Measurements from ENCODE around the gene ARFGAP2. TPM values are rescaled to one million over a fixed set of nuclear protein-coding genes. Genes with fewer than 3 reads are reported as not detected.

Gene ARFGAP2
- polyA plus RNA-seq, 3 donors from 2014 or later, result 103 to 137 (median 121) TPM

DNA sequence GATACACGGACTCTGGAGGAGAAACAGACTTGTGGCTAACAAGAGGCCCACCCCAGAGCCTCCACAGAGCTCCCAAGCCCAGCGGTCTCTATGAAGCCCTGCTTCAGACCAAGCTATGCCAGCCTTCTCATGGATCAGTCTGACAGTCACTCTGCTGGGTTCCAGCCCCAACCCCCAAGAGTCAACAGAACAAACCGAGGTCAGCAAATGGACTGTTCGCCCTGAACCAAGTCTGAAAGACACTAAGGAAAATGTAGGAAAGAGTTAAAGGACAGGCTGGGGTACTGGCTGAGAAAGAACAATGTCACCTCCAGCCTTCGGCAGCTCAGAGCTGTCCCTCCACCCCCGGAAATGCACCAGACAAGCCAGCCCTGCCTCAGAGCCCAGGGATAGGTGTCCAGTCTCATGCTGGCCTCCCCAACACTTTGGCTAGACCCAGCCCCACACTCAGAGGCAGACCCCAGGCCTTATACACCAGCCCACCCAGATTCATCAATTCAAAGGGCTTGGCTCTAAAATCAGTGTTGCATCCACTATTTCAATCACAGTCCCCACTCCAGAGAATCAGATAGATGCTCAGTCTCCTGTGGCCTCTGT is 3.8 kb downstream of the ARFGAP2 start:
- Mint-ChIP-seq H3K4me1 (peaks cover 43 to 63% of the 10 kb centered on the region in 2 donors), H3K4me3 (no peak overlapping the region), H3K36me3 (peaks cover 3 to 4% (median 4%) of the 10 kb centered on the region in 3 donors), H3K27me3 (ENCODE audit: low read depth in 3 of 3) (peaks cover 8 to 19% (median 14%) of the 10 kb centered on the region in 3 donors), H3K9me3 (no peaks in the 10 kb centered on the region), H3K27ac (peak overlapping the region in 2 of 6 donors; percentile 49 to 57)
- no peak for DNase-seq

DNA sequence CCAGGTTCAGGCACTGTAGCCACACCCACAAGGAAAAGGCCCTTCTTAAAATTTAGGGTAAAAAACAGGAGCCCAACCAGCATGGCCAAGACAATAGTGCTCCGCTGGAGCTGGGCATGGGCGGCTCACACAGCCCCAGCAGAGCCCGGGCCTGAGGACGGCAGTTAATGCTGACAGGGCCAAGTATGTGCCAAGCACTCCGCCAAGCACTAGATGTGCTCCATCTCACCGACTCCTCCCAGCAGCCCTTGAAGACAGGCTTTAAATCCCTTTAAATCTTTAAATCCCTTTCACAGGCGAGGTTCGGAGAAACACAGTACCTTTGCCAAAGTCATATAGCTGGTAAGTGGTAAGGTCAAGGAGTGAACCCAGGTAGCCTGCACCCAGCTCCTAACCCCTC is 4.8 kb downstream of the ARFGAP2 start:
- peaks cover 35 to 54% of the 10 kb centered on the region in 2 donors for H3K4me1 Mint-ChIP-seq

DNA sequence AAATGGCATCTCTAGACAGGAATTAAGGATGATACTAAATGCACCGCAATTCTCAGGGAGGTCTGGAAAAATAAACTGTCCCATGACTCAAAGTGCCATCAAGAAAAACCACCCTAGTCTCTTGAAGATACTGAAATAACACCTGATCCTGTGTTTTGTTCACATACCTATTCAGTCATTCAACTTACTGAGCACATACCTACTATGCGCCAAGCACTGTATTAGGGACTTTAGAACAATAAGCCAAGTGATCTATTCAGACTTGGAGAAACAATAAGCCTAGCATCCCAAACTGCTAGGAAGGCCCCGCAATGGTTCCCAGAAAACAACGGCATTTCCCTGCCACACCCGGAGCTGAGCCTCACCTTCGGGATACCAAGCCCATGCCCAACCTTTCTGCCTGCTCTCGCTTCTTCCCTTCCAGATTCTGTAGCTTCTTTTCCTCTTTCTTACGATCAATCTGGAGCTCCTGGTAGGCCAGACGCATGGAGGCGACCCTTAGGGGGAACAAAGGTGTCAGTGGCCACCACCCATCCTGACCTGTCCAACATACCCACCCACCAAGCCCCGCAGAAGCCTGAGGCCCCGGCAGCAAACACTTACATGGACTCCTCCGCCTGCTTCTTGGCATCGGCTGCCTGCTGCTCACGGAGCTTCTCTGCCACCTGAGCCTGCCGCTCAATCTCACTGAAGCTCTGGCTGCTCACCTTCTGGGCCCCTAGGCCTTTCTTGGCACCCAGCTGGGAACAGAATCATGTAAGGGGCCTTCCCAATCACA is 5.4 kb downstream of the ARFGAP2 start:
- Mint-ChIP-seq H3K4me3 (no peak overlapping the region), H3K27ac (no peak overlapping the region), H3K36me3 (peaks cover 3 to 18% (median 4%) of the 10 kb centered on the region in 3 donors), H3K4me1 (peaks cover 29 to 53% of the 10 kb centered on the region in 2 donors), H3K9me3 (no peaks in the 10 kb centered on the region), H3K27me3 (ENCODE audit: low read depth in 3 of 3) (peaks cover 2 to 8% (median 3%) of the 10 kb centered on the region in 3 donors)
- DNase-seq, result no peak

More for the DNA sequence above, 4.8 kb downstream of the ARFGAP2 start:
- DNase-seq, result no peak
- no peaks in the 10 kb centered on the region for H3K9me3 Mint-ChIP-seq
- H3K36me3 Mint-ChIP-seq, result peaks cover 3 to 11% (median 4%) of the 10 kb centered on the region in 3 donors
- peaks cover 3 to 12% (median 7%) of the 10 kb centered on the region in 3 donors for H3K27me3 Mint-ChIP-seq (ENCODE audit: low read depth in 3 of 3)
- no peak overlapping the region for H3K4me3 Mint-ChIP-seq
- peak overlapping the region in 1 of 6 donors; percentile 23 for H3K27ac Mint-ChIP-seq

DNA sequence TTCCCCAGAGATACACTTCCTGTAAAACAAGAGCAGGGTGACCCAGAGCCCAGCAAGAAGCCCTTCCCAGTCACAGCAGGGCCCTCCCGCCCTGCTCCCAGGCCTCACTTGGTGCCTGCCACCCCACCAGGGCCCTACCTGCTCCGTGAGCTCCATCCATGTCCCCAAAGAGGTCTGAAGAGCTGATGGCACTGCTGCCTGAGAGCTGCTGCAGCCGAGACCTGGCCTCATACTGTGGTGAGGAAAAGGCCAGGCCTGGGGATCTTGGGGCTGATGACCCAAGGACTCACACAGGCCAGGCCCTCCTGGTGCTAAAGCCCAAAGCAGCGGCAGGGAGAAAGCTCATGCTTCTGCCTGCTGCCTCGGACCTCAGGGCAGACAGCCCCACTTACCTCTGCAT is 10.3 kb downstream of the ARFGAP2 start:
- Mint-ChIP-seq H3K4me3 (no peak overlapping the region), H3K9me3 (no peaks in the 10 kb centered on the region), H3K27ac (no peak overlapping the region), H3K4me1 (peaks cover 5 to 8% of the 10 kb centered on the region in 2 donors), H3K36me3 (peaks cover 3 to 26% (median 4%) of the 10 kb centered on the region in 3 donors), H3K27me3 (ENCODE audit: low read depth in 3 of 3) (peaks cover 0 to 4% (median 0%) of the 10 kb centered on the region in 3 donors)
- no peak for DNase-seq

DNA sequence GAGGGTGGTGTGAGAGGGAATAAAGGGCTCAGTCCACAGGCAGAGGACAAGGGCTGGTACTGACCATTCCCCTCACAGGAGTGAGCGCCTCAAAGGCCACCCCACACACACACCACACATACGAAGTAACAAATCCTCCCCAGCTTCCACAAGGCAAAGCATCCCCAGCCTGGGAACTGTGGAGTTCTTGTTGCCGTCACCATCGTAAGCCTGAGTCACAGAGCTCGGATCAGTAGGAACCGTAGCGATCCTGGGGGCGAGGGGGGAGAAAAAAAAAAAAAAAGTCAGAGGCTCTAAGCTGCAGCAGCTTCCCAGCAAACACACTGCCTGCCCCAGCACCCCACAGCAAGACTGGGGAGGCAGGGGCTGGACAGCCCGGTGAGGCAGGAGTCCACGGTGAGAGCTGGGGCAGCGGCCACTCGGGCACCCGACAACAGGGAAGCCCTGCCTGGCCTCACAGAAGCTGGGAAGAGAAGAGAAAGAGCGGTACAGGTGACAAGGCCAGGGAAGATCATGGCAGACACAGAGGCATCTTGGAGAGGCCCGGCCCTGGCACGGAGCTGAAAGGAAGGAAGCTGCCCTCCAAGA is 11.3 kb downstream of the ARFGAP2 start:
- H3K4me3 Mint-ChIP-seq, result no peak overlapping the region

DNA sequence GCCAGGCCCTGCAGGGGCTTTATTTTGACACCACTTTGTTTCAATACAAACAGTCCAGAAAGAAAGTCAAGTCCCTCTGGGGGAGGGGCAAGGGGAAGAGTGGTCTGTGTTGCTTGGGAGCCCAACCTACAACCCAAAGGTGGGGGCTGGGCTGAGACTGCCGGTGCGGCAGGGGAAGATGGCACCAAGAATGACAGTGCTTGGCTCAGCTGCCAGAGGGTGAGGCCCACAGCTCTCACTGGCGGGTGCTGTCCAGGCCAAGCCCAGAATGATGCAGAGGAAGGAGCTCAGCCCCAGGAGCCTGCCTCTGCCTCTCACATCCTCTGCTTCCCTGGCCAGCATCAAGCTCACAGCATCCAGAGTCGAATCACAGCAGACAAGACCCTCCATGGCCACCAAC is 12.4 kb downstream of the ARFGAP2 start:
- Mint-ChIP-seq H3K4me1 (peaks cover 0 to 4% of the 10 kb centered on the region in 2 donors), H3K4me3 (no peak overlapping the region), H3K36me3 (peaks cover 0 to 26% (median 4%) of the 10 kb centered on the region in 3 donors), H3K9me3 (no peaks in the 10 kb centered on the region), H3K27me3 (ENCODE audit: low read depth in 3 of 3) (peaks cover 0 to 4% (median 0%) of the 10 kb centered on the region in 3 donors), H3K27ac (no peak overlapping the region)
- DNase-seq, result no peak

More for the DNA sequence above, 11.3 kb downstream of the ARFGAP2 start:
- Mint-ChIP-seq H3K27ac (no peak overlapping the region), H3K9me3 (no peaks in the 10 kb centered on the region), H3K36me3 (peaks cover 0 to 26% (median 4%) of the 10 kb centered on the region in 3 donors), H3K27me3 (ENCODE audit: low read depth in 3 of 3) (peaks cover 0 to 4% (median 0%) of the 10 kb centered on the region in 3 donors), H3K4me1 (peaks cover 0 to 4% of the 10 kb centered on the region in 2 donors)
- DNase-seq, result no peak

DNA sequence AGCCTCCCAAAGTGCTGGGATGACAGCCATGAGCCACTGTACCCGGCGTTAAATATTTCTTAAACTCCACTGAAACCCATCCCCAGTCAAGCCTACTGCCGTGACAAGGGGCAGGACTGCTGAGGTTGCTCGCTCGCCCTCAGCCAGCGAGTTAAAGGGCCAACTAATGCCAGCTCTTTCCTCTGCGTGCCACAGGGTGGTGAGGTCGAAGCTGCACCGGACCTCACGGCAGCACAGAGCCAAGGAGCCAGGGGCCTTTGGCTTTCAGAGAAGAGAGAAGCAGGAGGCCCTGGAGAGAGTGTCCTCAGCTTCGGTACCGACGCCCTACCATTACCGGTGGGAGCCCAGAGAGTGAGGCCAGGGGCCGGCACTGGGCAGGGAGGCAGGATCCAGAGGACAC is 12.8 kb downstream of the ARFGAP2 start:
- Mint-ChIP-seq H3K36me3 (peaks cover 0 to 26% (median 4%) of the 10 kb centered on the region in 3 donors), H3K4me1 (peaks cover 0 to 4% of the 10 kb centered on the region in 2 donors), H3K9me3 (no peaks in the 10 kb centered on the region), H3K27ac (no peak overlapping the region), H3K4me3 (no peak overlapping the region), H3K27me3 (ENCODE audit: low read depth in 3 of 3) (peaks cover 0 to 4% (median 0%) of the 10 kb centered on the region in 3 donors)
- DNase-seq, result no peak

DNA sequence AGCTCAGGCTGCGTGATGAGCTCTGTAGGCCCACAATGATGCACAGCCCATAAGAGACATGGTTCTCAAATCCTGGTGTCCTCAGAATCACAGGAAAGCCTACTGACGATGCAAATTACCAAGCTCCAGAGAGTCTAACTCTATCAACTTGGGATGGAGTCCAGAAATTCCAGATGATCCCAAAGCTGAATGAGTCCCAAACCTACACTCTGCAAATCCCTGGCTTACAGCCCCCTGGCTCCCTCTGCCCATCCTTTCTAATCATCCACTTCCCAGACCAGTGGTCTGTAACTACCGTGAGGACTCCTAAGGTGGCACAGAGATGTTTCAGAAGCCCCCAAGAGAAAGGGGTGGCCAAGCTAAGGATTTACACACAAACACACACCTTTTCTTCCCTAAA is 13.5 kb downstream of the ARFGAP2 start:
- Mint-ChIP-seq H3K4me3 (no peak overlapping the region), H3K27ac (no peak overlapping the region)
- no peak for DNase-seq

DNA sequence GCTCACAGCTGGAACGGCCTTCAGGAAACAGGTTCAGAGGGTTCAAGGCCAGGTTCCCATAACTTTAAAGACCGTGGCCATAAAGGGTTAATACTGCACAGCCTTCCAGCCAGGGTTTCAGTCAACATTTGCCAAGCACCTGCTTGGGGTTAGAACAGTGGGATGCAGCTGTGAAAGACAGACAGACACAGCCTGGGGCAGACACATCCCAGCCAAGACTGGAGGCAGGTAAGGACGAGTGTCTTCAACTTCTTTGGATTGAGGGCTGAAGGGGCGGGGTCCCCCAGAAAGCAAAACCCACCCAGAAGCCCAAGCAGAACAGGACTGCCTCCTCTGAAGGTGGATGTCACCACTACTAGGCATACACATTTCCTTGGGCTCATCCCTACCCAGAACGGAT is 14.3 kb downstream of the ARFGAP2 start:
- Mint-ChIP-seq H3K36me3 (peaks cover 0 to 22% (median 4%) of the 10 kb centered on the region in 3 donors), H3K27ac (no peak overlapping the region)

More for the DNA sequence above, 13.5 kb downstream of the ARFGAP2 start:
- Mint-ChIP-seq H3K9me3 (no peaks in the 10 kb centered on the region), H3K27me3 (ENCODE audit: low read depth in 3 of 3) (peaks cover 0 to 6% (median 0%) of the 10 kb centered on the region in 3 donors), H3K4me1 (peaks cover 0 to 4% of the 10 kb centered on the region in 2 donors), H3K36me3 (peaks cover 1 to 26% (median 3%) of the 10 kb centered on the region in 3 donors)

DNA sequence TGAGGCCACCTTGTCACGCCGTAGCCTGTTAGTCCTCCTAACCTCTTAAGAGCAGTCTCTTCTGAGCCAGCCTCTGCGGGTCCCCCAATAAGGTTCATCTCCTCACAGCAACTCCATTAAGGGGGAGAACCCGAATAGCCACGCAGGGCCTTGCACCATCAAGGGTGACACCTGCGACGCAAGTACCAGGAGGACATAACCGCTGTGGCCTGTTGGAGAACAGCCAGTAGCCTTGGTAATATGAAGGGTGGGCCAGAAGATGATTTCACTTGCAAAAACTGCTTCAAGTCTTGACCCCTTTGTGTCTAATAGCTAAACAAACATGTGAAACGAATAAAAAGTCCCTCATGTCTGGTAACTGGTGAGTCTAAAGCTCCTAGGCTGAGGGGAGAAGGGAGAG is 14.8 kb downstream of the ARFGAP2 start:
- Mint-ChIP-seq H3K36me3 (peaks cover 0 to 18% (median 4%) of the 10 kb centered on the region in 3 donors), H3K4me1 (peaks cover 0 to 4% of the 10 kb centered on the region in 2 donors), H3K9me3 (no peaks in the 10 kb centered on the region), H3K27ac (no peak overlapping the region), H3K27me3 (ENCODE audit: low read depth in 3 of 3) (peaks cover 0 to 6% (median 0%) of the 10 kb centered on the region in 3 donors), H3K4me3 (no peak overlapping the region)
- no peak for DNase-seq

More for the DNA sequence above, 14.3 kb downstream of the ARFGAP2 start:
- Mint-ChIP-seq H3K27me3 (ENCODE audit: low read depth in 3 of 3) (peaks cover 0 to 6% (median 0%) of the 10 kb centered on the region in 3 donors), H3K9me3 (no peaks in the 10 kb centered on the region), H3K4me1 (peaks cover 0 to 4% of the 10 kb centered on the region in 2 donors), H3K4me3 (no peak overlapping the region)
- DNase-seq, result no peak

DNA sequence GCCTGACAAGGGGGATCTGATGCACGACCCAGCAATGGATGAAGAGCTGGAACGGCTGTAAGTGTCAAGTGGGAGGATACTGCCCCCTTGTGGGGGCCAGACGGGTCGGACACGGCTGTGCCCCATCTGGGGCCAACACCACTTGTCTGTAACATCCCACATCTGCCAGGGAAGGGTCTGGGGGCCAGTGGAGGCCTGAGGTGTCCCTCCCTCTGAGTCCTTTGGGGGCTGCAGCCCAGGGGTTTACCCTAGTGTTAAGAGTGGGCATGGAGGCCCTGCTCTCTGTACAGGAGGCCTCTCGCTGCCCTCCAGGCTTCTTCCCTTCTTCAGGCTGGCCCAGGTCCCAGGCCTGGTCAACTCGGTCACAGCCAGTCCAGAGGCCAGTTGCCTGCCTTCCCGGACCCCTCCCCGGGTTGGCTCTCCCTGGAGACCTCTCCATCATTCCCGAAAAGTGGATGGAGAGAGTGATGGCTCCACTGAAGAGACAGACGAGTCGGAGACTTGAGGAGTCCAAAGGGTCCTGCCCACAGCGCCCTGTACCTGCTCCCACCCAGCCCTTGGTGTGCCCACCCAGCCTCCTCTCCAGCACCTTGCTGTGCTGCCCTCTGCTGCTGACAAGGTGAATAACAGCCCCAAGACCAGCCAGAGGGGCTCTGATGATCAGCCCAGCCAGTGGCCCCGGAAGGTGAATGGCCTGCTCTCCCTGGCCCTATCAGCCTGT is 15.4 kb downstream of the ARFGAP2 start:
- peaks cover 0 to 4% of the 10 kb centered on the region in 2 donors for H3K4me1 Mint-ChIP-seq
- H3K36me3 Mint-ChIP-seq, result peaks cover 0 to 13% (median 4%) of the 10 kb centered on the region in 3 donors
- H3K9me3 Mint-ChIP-seq, result no peaks in the 10 kb centered on the region
- H3K27me3 Mint-ChIP-seq (ENCODE audit: low read depth in 3 of 3), result peaks cover 0 to 6% (median 0%) of the 10 kb centered on the region in 3 donors
- no peak overlapping the region for H3K4me3 Mint-ChIP-seq
- no peak overlapping the region for H3K27ac Mint-ChIP-seq
- peak; percentile 45 to 56 (median 45) for DNase-seq

DNA sequence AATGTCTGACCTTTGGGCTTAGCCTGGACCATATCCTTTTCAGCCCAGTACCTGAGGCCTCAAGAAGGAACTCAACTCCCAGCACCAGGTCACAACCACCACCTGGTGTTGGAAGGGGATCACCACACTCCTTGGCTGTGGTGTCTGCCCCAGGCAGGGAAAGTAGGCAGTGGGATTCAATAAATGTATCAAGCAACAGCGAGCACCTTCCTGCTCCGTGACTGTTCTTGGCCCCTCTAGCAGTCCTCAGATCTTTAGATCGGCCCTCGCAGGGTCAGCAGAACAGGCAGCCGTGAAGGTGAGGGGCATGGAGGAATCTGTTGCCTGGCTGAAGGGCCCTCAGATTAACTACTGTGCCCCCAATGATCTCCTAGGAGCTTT is 15.9 kb downstream of the ARFGAP2 start:
- DNase-seq, result no peak
- H3K36me3 Mint-ChIP-seq, result peaks cover 0 to 9% (median 4%) of the 10 kb centered on the region in 3 donors
- peaks cover 0 to 6% (median 0%) of the 10 kb centered on the region in 3 donors for H3K27me3 Mint-ChIP-seq (ENCODE audit: low read depth in 3 of 3)
- H3K9me3 Mint-ChIP-seq, result no peaks in the 10 kb centered on the region
- peaks cover 3 to 9% of the 10 kb centered on the region in 2 donors for H3K4me1 Mint-ChIP-seq
- H3K4me3 Mint-ChIP-seq, result no peak overlapping the region
- H3K27ac Mint-ChIP-seq, result no peak overlapping the region

DNA sequence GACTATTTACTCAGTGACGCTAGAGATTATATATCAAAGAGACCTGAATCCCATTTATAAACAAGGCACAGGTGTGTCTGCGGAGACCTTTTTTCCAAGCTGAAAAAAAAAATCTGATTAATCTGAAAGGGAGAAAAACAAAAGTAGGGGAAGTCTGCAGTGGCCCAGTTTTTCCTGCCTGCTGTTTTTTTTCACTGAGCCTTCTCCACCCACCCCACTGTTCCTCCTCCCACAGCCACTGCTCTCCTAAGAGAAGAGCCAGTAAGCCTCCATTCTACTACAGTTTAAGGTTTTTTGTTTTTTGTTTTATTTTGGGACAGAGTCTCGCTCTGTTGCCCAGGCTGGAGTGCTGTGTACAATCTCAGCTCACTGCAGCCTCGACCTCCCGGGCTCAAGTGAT is 18.4 kb downstream of the ARFGAP2 start:
- peaks cover 24 to 29% of the 10 kb centered on the region in 2 donors for H3K4me1 Mint-ChIP-seq
- no peak overlapping the region for H3K4me3 Mint-ChIP-seq
- H3K27me3 Mint-ChIP-seq (ENCODE audit: low read depth in 3 of 3), result peaks cover 0 to 6% (median 0%) of the 10 kb centered on the region in 3 donors
- DNase-seq, result no peak
- H3K36me3 Mint-ChIP-seq, result peaks cover 0 to 4% (median 0%) of the 10 kb centered on the region in 3 donors
- H3K9me3 Mint-ChIP-seq, result no peaks in the 10 kb centered on the region
- H3K27ac Mint-ChIP-seq, result peak overlapping the region in 1 of 6 donors; percentile 19

Measured in immature natural killer cell (primary cell).